ENCODE results near the gene AFG3L2.

AFG3L2 gene

GRCh38 chr18:12304351-12305210 lies 72.4 kb downstream of the AFG3L2 start:
- DNase-seq (ENCODE audit: low spot score) = no peak

DNA sequence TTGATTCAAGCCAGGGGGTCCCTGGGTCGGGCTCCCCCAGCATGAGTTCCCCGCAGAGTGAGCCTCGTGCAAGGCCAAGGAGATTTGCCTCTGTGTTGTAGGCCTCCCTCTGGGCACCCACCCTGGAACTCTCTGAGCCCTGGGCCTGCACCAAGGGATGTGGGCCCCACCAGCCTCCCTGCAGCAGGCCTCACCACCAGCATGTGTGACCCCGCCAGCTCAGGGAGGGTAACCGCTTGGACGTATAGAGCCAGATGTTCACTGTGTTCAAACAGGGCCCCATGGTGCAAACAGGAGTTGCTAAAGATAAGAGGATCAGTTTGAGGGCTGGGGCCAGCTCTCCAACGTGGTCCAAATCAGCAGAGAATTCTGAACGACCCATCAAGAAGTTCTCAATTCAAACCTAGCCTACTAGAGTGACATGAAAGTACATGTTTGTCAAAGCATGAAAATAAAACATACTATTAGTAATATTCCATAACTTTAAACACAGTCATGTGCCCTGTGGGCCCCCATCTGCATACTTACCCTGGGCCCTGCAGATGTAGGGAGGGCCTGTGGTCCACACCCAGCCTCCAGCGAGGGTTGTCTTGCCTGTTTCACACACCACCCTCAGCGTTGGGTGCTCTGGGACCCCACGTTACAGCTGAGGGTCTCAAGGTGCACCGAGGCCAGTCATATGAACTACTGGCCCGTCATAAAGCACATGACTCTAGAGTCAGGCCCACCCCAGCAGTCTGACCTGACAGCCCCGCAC lies 74.5 kb downstream of the AFG3L2 start:
- no peak for DNase-seq (ENCODE audit: low spot score)

DNA sequence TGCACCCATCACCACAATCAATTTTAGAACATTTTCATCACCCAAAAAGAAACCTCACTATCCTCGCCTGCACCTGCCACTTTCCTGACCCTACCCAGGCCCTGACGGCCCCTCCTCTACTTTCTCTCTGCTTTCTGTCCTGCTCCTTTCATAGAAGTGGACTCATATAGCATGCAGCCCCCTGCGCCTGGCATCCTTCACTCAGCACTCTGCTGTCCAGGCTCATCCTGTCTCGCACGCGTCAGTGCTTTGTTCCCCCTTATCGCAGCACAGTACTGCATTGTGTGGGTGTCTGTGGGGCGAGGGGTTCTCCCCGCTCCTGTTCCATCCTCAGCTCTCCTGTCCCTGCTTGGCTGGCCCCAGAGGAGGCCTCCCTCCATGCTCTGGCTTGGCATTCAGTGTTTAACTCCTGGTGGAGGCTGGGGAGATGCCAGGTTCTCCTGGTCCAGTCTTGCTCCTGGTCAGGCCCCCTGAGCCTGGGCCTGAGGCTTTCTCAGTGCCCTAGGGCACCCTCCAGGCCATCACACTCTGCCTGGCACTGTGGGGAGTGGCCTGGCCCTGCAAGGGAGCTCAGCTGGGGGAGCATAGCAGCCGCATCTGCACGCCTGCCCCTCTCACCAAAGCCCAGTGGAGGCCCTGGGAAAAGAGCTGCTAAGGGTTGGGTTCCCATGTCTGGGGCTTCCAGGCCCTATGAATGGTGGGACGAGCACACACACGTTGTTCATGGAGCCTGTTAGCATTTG lies 75.6 kb downstream of the AFG3L2 start:
- no peak for DNase-seq (ENCODE audit: low spot score)

DNA sequence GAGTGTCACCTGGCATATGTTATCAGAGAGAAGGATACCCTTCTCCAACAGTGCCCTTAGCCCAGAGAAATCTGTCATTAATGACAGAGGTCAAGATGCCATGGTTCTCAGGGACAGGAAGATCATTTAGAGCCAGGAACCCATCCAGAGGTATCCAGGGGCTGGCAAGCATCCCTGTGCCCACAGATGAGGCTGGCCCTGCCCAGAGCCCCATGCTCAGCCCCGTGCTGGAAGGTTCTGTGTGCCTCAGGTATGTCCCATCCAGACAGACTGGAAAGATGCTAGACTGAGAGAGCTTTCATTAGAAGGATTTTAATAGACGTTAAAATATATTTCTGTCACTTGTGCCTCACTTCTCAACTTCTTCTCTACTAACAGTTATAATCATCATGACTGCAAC lies 77.2 kb downstream of the AFG3L2 start:
- no peak for DNase-seq (ENCODE audit: low spot score)

DNA sequence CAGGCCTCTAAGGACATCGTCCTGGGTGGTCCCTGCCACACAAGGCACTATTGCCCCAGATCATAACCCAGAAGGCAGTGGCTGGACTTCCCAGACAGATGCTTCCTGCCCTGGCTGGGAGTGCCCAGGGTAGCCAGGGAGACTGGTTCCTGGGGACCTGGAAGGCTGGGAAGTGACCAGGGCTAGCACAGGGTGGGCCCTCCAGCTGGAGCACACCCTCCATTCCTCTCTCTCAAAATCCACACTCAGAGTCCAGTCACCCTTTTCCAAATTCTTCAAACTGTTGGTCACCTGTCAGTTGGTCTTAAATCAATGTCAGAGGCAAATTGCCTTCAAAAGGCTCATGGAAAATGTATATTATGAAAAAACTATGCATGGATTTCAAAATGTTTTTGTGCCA lies 80.6 kb downstream of the AFG3L2 start:
- no peak for DNase-seq (ENCODE audit: low spot score)

GRCh38 chr18:12296087-12296403 lies 81.0 kb downstream of the AFG3L2 start:
- DNase-seq (ENCODE audit: low spot score) = no peak

- DNase-seq (ENCODE audit: low spot score) = no peak
Measured at GRCh38 chr18:12295389-12296086, 81.5 kb downstream of the AFG3L2 start.

- no peak for DNase-seq (ENCODE audit: low spot score)
Measured at GRCh38 chr18:12293831-12294230, 83.2 kb downstream of the AFG3L2 start.

GRCh38 chr18:12291690-12292089 lies 85.3 kb downstream of the AFG3L2 start:
- no peak for DNase-seq (ENCODE audit: low spot score)

- no peak for DNase-seq (ENCODE audit: low spot score)
Measured at GRCh38 chr18:12291161-12291560, 85.9 kb downstream of the AFG3L2 start.

- no peak for DNase-seq (ENCODE audit: low spot score)
Measured at GRCh38 chr18:12290086-12290485, 86.9 kb downstream of the AFG3L2 start.

DNA sequence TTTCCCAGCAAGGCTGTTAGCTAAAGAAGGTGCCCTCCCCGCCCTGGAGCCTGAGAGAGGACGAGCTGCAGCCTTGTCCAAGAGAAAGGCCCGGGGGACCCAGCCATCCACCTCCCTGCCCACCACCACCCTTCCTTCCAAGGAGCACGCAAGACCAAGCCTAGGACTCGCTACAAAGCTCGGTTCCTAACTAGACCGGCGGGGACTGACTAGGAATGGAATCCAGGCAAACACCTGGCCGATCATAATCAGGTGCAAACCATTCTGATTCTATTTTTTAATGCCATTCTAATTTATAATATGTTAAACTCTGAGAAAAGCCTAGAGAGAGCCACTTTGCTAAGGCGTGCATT lies 88.6 kb downstream of the AFG3L2 start:
- no peak for DNase-seq (ENCODE audit: low spot score)

DNA sequence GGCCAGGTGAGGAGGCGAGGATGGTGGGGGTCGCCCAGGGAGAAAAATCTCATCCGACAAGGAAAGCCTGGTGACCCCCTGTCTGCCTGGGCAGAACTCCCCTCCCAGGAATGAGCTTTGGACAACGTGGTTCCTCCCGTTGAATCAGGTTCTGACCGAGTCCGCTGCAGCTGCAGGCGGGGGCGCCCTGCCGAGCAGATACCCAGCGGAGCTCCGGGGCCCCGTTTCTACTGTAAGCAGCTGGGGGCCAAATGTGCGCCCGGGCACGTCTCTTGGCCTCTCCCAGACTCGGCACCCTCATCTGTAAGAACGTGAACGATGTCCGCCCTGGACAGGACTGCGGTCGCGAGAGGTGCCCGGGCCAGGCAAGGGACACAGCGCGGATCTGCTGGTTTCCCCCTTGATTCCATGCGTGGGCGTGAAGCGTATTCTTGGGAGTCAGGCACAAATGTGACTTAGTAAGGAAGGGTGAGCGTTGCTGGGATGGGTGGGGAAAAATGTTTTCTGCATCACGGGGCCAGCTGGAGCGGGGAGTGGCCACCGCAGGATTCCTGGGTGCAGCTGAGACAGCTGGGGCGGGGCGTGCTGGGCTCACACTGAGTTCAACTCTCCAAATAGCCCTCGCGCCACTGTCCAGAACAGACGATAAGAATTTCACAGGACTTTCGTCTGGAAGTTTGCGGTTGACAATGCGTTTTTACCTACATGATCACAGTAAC lies 89.2 kb downstream of the AFG3L2 start:
- peak; percentile 94 for DNase-seq (ENCODE audit: low spot score)

GRCh38 chr18:12287131-12287681 lies 89.8 kb downstream of the AFG3L2 start:
- no peak for DNase-seq (ENCODE audit: low spot score)

GRCh38 chr18:12283666-12284065 lies 93.4 kb downstream of the AFG3L2 start:
- DNase-seq (ENCODE audit: low spot score) = no peak

- DNase-seq (ENCODE audit: low spot score) = no peak
Measured at GRCh38 chr18:12283256-12283655, 93.8 kb downstream of the AFG3L2 start.

DNA sequence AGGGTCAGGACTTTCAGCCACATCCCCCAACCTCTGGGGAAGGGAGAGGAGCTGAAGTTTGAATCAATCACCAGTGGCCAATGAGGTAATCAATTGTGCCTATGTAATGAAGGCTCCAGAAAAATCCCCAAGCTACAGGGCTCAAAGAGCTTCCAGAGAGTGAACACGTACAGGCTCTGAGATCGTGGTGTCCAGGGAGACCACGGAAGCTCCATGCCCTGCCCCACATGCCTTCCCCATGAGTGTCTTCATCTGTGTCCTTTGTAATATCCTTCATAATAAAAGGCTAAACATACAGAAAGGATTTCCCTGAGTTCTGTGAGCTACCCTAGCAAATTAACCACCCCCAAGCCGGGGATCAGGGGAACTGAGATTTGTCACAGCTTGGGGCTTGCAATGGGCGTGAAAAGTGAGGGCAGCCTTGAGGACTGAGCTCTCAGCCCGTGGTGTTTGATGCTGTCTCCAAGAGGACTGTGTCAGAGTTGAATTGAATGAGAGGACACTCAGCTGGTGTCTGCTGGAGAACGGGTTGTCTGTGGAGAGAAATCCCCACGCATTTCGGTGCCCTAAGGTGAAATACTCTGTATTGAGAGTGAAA lies 94.5 kb downstream of the AFG3L2 start:
- no peak for DNase-seq (ENCODE audit: low spot score)

GRCh38 chr18:12281861-12282260 lies 95.2 kb downstream of the AFG3L2 start:
- DNase-seq (ENCODE audit: low spot score) = no peak

- no peak for DNase-seq (ENCODE audit: low spot score)
Measured at GRCh38 chr18:12279781-12280531, 97.1 kb downstream of the AFG3L2 start.

All from LoVo (cell line).